Heart right ventricle (tissue), 16 donors: ENCODE results near the gene STK38. TPM values are rescaled to one million over a fixed set of nuclear protein-coding genes. Genes with fewer than 3 reads are reported as not detected.

Experiments used
- ATAC-seq, 8 donors: fragments of 200-7000 bp; cut with Tn5 transposase; one replicate each; pipeline ENCODE4 v1.9.1; 2020; ENCODE audit warnings: mild to moderate bottlenecking in 8 of 8, moderate library complexity in 8 of 8, moderate number of reproducible peaks in 1 of 8
- DNase-seq, 2 donors: peaks; one replicate each; pipeline ENCODE4 v3.0.0-alpha.2; 2020
- H3K27ac ChIP-seq, 10 donors: fragments of 200-600 bp; sonication (generic) in 2 of 10; one replicate each; pipeline versions ENCODE4 v1.5.0 to v1.8.0; 2020 to 2022; ENCODE audit warnings: mild to moderate bottlenecking in 3 of 10
- H3K27me3 ChIP-seq, 7 donors: fragments of 200-600 bp; one replicate each; pipeline ENCODE4 v1.8.0; 2021 to 2022; ENCODE audit warnings: mild to moderate bottlenecking in 2 of 7
- H3K36me3 ChIP-seq, 9 donors: fragments of 200-600 bp; sonication (generic) in 1 of 9; one replicate each; pipeline versions ENCODE4 v1.5.0 to v1.8.0; 2020 to 2022; ENCODE audit warnings: mild to moderate bottlenecking in 2 of 9
- H3K4me1 ChIP-seq, 9 donors: fragments of 200-600 bp; sonication (generic) in 1 of 9; one replicate each; pipeline versions ENCODE4 v1.5.0 to v1.8.0; 2020 to 2022; ENCODE audit warnings: mild to moderate bottlenecking in 4 of 9
- H3K4me3 ChIP-seq, 10 donors: fragments of 200-600 bp; sonication (generic) in 2 of 10; one replicate each; pipeline versions ENCODE4 v1.5.0 to v1.8.0; 2020 to 2022; ENCODE audit warnings: mild to moderate bottlenecking in 7 of 10, moderate library complexity in 2 of 10
- H3K9me3 ChIP-seq, 11 donors: fragments of 200-600 bp in 10 of 11; sonication (generic) in 2 of 11; one replicate each; pipeline versions ENCODE4 v1.5.0 to v1.8.0; 2013 to 2022; ENCODE audit warnings: mild to moderate bottlenecking in 2 of 11, control low read depth in 1 of 11, moderate library complexity in 1 of 11
- WGBS, 2 donors: extraction: QIAGEN DNeasy Blood & Tissue Kit; methylation state at CpG; one replicate each; pipeline ENCODE4 v1.1.7; 2013; ENCODE audit warnings: inconsistent platforms in 1 of 2; 5-methylcytosine and 5-hydroxymethylcytosine counted together
- intact Hi-C, 10 donors: fragments of 100-400 bp; cut with DNase I; formaldehyde crosslinking; loops; one replicate each; pipeline versions ENCODE4 v1.11.1 to v1.14.2; 2022
- polyA plus RNA-seq, 2 donors: library from polyadenylated mRNA; stranded (reverse); fragments of 200-250 nt; gene quantifications; one replicate each; pipeline ENCODE4 v1.2.3, GENCODE V29; 2013
- total RNA-seq, 10 donors: library from RNA; stranded (reverse); fragmentation: NEBNext Ultra II Directional in 3 of 10; extraction: Animal tissue kit (Norgen Biotek cat#: 25700) in 3 of 10; gene quantifications; one replicate each; pipeline versions ENCODE4 v1.2.1 to v1.2.4, GENCODE V29; 2021 to 2023
- TF ChIP-seq, protein P1 (sequence below), 9 donors: fragments of 200-600 bp; sonication (generic) in 2 of 9; IDR thresholded peaks; one replicate each; pipeline versions ENCODE4 v1.5.0 to v1.8.0; 2021 to 2022; ENCODE audit warnings: antibody characterized with exemption in 9 of 9, mild to moderate bottlenecking in 5 of 9, moderate library complexity in 1 of 9
- donor health status: Arrhythmogenic right ventricular cardiomyopathy.
- donor health status: ischemic (EF 13 %, LVEDD 7.1; RV severe dilation, severe dysfunction).
- donor health status: healthy with polysubstance abuse.
- donor health status: DM: no; HTN: yes; CAD: no.
- donor health status: DM: no; HTN: no; CAD: no.
- donor health status: ischemic (EF 25% LVEDD 6.9; RV normal size, moderate dysfunction).
- donor health status: ischemic (EF 25% LVEDD 5.7; RV mildly dilated, moderate dysfunction).
- donor health status: healthy.
- donor health status: DM: yes; HTN: yes; CAD: no.
- donor health status: Ischemic cardiomyopathy.
- donor health status: ischemic (EF 35%, LVEDD 5.7; RV mildly dilated, moderate dysfunction).
- donor health status: nonischemic (EF 11% LVEDD 7.7; RV severe dilation, severe dysfunction).
- donor health status: DM: yes; HTN: yes; CAD: no.
- donor health status: PGD.
- donor health status: ischemic (EF 29% LVEDD 5.4; RV normal size, mild dysfunction).
- donor health status: nonischemic (EF 23%, LVEDD 6.1; RV moderate dilation, normal function).

The STK38 gene
- total and polyA plus RNA-seq, 12 donors, result 12.9 to 23.8 (median 21.5) TPM

DNA sequence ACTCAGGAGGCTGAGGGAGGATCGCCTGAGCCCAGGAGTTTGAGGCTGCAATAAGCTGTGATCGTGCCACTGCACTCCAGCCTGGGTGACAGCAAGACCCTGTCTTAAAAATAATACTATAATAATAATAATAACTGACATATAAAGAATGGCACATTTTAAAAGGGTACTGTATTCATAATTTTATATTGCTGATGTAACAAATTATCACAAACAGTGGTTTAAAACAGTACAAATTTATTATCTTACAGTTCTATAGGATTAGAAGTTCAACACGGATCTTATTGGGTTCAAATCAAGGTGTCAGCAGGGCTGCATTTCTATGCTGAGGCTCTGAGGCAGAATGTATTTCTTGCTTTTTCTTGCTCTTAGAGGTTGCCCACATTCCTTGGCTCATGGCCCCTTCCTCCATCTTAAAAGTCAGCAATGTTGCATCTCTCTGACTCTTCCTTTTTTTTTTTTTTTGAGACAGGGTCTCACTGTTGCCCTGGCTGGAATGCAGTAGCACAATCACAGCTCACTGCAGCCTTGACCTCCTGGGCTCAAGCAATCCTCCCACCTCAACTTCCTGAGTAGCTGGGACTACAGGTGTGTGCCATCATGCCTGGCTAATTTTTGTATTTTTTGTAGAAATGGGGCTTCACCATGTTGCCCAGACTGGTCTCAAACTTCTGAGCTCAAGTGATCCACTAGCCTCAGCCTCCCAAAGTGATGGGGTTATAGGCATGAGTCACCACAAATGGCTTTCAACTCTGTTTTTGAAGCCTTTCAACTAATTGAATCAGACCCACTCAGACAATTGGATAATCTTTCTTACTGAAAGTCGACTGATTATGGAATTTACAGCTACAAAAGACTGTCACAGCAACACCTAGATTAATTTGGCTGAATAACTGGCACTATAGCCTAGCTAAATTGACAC, 24.1 kb upstream of the STK38 start:
- TF ChIP-seq, protein P1, sequence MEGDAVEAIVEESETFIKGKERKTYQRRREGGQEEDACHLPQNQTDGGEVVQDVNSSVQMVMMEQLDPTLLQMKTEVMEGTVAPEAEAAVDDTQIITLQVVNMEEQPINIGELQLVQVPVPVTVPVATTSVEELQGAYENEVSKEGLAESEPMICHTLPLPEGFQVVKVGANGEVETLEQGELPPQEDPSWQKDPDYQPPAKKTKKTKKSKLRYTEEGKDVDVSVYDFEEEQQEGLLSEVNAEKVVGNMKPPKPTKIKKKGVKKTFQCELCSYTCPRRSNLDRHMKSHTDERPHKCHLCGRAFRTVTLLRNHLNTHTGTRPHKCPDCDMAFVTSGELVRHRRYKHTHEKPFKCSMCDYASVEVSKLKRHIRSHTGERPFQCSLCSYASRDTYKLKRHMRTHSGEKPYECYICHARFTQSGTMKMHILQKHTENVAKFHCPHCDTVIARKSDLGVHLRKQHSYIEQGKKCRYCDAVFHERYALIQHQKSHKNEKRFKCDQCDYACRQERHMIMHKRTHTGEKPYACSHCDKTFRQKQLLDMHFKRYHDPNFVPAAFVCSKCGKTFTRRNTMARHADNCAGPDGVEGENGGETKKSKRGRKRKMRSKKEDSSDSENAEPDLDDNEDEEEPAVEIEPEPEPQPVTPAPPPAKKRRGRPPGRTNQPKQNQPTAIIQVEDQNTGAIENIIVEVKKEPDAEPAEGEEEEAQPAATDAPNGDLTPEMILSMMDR (IDR thresholded peaks at IDR 0.05), result no peak
- intact Hi-C loops, result no loop called here
- Histone ChIP-seq H3K9me3 (peaks cover 0 to 13% (median 0%) of the 10 kb centered on the region in 11 donors), H3K27me3 (no peaks in the 10 kb centered on the region), H3K27ac (no peak overlapping the region), H3K4me3 (no peak overlapping the region), H3K36me3 (no peaks in the 10 kb centered on the region), H3K4me1 (no peaks in the 10 kb centered on the region)
- 82 to 89% methylated on average over 4 of the region's 4 CpGs for WGBS, 2 donors
- ATAC-seq (no peak), DNase-seq (no peak)

- no peak for ATAC-seq
- Histone ChIP-seq H3K4me3 (no peak overlapping the region), H3K36me3 (no peaks in the 10 kb centered on the region), H3K4me1 (no peaks in the 10 kb centered on the region), H3K27ac (no peak overlapping the region), H3K9me3 (peaks cover 0 to 13% (median 0%) of the 10 kb centered on the region in 11 donors), H3K27me3 (no peaks in the 10 kb centered on the region)
- TF ChIP-seq, protein P1 (IDR thresholded peaks at IDR 0.05), result no peak
- intact Hi-C loops, result no loop called here
- no peak for DNase-seq
- WGBS, 2 donors, result 94% methylated on average over 2 of the region's 2 CpGs
These were observed 23.0 kb upstream of the STK38 start for GRCh38 chr6:36570264-36570663.

- no peak for ATAC-seq
These were observed 19.2 kb upstream of the STK38 start for GRCh38 chr6:36566418-36566905.

DNA sequence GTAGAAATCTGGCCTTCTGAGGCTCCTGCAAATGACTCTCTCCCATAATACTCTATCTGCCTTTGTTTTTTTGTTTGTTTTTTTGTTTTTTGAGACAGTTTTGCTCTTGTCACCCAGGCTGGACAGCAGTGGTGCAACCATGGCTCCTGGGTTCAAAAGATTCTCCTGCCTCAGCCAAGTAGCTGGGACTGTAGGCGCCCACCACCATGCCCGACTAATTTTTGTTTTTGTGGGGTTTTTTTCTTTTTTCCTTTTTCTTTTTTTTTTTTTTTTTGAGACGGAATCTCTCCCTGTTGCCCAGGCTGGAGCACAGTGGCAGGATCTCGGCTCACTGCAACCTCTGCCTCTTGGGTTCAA, 16.6 kb upstream of the STK38 start:
- no peak for DNase-seq
- Histone ChIP-seq H3K36me3 (no peaks in the 10 kb centered on the region), H3K27me3 (no peaks in the 10 kb centered on the region), H3K4me1 (peaks cover 0 to 4% (median 0%) of the 10 kb centered on the region in 9 donors), H3K9me3 (no peaks in the 10 kb centered on the region), H3K27ac (no peak overlapping the region), H3K4me3 (no peak overlapping the region)
- WGBS, 2 donors, result 85 to 90% methylated on average over 4 of the region's 4 CpGs
- intact Hi-C loops, result no loop called here
- no peak for ATAC-seq
- TF ChIP-seq, protein P1 (IDR thresholded peaks at IDR 0.05), result no peak

More at GRCh38 chr6:36566418-36566905, 19.2 kb upstream of the STK38 start:
- 88 to 90% methylated on average over 8 of the region's 8 CpGs for WGBS, 2 donors
- Histone ChIP-seq H3K4me1 (no peaks in the 10 kb centered on the region), H3K4me3 (no peak overlapping the region), H3K27me3 (no peaks in the 10 kb centered on the region), H3K36me3 (no peaks in the 10 kb centered on the region), H3K27ac (no peak overlapping the region), H3K9me3 (peaks cover 0 to 6% (median 0%) of the 10 kb centered on the region in 11 donors)
- DNase-seq, result no peak
- intact Hi-C loops, result no loop called here
- TF ChIP-seq, protein P1 (IDR thresholded peaks at IDR 0.05), result no peak
